HCT116 (cell line): ENCODE results near the gene CD28. TPM values are rescaled to one million over a fixed set of nuclear protein-coding genes. Genes with fewer than 3 reads are reported as not detected.

Experiments used
- ATAC-seq: fragments of 200-7000 bp; cut with Tn5 transposase; 2 replicates; pipeline ENCODE4 v1.9.1; 2020; ENCODE audit warnings: mild to moderate bottlenecking, moderate library complexity
- BruUV-seq: library from RNA; stranded (reverse); fragments of 400-500 nt; replicated peaks from 2 replicates; lab custom pipeline; 2021; lab: Mats Ljungman, UMichigan
- CTCF ChIA-PET: fragments of 300-600 bp; sonication (Branson Sonifier 250); formaldehyde crosslinking; loops from one replicate; lab custom pipeline; 2021; ENCODE audit warnings: antibody characterized with exemption; lab: Charles Lee
- POLR2A ChIA-PET: fragments of 300-600, 350-600 bp; sonication (Branson Sonifier 250); formaldehyde crosslinking; loops from one replicate; lab custom pipeline; 2021; ENCODE audit warnings: antibody characterized with exemption; lab: Charles Lee
- RAD21 ChIA-PET, 2 experiments: fragments of 300-600 bp; sonication (Branson Sonifier 250); formaldehyde crosslinking; loops; one replicate each; lab custom pipeline; 2023; ENCODE audit warnings: low total read pairs in 2 of 2; ENCODE audit not compliant: uncharacterized antibody in 2 of 2, unreplicated experiment in 2 of 2, low non-redundant PET in 1 of 2; lab: Charles Lee
- DNase-seq: peaks from one replicate; pipeline ENCODE4 v3.0.0-alpha.2; 2010; ENCODE audit warnings: low read depth, low spot score
- H2AFZ ChIP-seq: fragments of 200-600 bp; shearing (Covaris generic), sonication (generic); 2 replicates; pipeline ENCODE4 v1.6.1; 2017; ENCODE audit warnings: low read depth, mixed run types, mixed read lengths, antibody characterized with exemption, low read length; ENCODE audit not compliant: poor library complexity, severe bottlenecking
- H3K27ac ChIP-seq: 2 replicates; pipeline ENCODE4 v1.5.1; 2012; ENCODE audit warnings: low read depth, low read length
- H3K27me3 ChIP-seq: fragments of 200-600 bp; sonication (generic); 2 replicates; pipeline ENCODE4 v1.6.1; 2016; ENCODE audit warnings: mixed run types, low read length, mixed read lengths; ENCODE audit not compliant: insufficient read depth
- H3K36me3 ChIP-seq, 2 experiments: fragments of 200-500 bp in 1 of 2; fragments of 200-600 bp in 1 of 2; sonication (Bioruptor generic) in 1 of 2; sonication (generic) in 1 of 2; 2 replicates each; pipeline versions ENCODE4 v1.5.1 to v1.6.1; 2014 to 2016; ENCODE audit warnings: low read length in 2 of 2, inconsistent platforms in 1 of 2, mixed read lengths in 1 of 2, mixed run types in 1 of 2; ENCODE audit not compliant: insufficient read depth in 2 of 2, control insufficient read depth in 1 of 2
- H3K4me1 ChIP-seq, 2 experiments: fragments of 200-600 bp in 1 of 2; sonication (generic) in 1 of 2; 2 replicates each; pipeline versions ENCODE4 v1.5.1 to v1.6.1; 2012 to 2017; ENCODE audit warnings: low read length in 2 of 2, inconsistent platforms in 1 of 2, mild to moderate bottlenecking in 1 of 2, mixed read lengths in 1 of 2, mixed run types in 1 of 2, moderate library complexity in 1 of 2; ENCODE audit not compliant: insufficient read depth in 2 of 2, control insufficient read depth in 1 of 2
- H3K4me2 ChIP-seq: fragments of 200-600 bp; sonication (generic); 2 replicates; pipeline ENCODE4 v1.6.1; 2017; ENCODE audit warnings: mixed run types, low read length, mixed read lengths
- H3K4me3 ChIP-seq, 2 experiments: fragments of 200-600 bp in 1 of 2; sonication (generic) in 1 of 2; replicated peaks in 1 of 2; 2 replicates each; pipeline ENCODE4 v1.5.1; 2011 to 2016; ENCODE audit warnings: low read length in 2 of 2, control low read depth in 1 of 2, low read depth in 1 of 2, mild to moderate bottlenecking in 1 of 2, mixed read lengths in 1 of 2, mixed run types in 1 of 2
- H3K79me2 ChIP-seq: fragments of 200-600 bp; sonication (generic); 2 replicates; pipeline ENCODE4 v1.6.1; 2017; ENCODE audit warnings: mild to moderate bottlenecking, mixed run types, low read length, moderate library complexity, mixed read lengths; ENCODE audit not compliant: insufficient read depth
- H3K9ac ChIP-seq: fragments of 200-600 bp; sonication (generic); 2 replicates; pipeline ENCODE4 v1.6.1; 2016; ENCODE audit warnings: low read length, mixed read lengths
- H3K9me2 ChIP-seq: fragments of 200-600 bp; sonication (generic), shearing (Covaris generic); 2 replicates; pipeline ENCODE4 v1.6.1; 2017; ENCODE audit warnings: mixed run types, mild to moderate bottlenecking, moderate library complexity; ENCODE audit not compliant: insufficient read depth
- H3K9me3 ChIP-seq, 2 experiments: fragments of 200-500 bp in 1 of 2; fragments of 200-600 bp in 1 of 2; sonication (Bioruptor generic) in 1 of 2; sonication (generic) in 1 of 2; 2 replicates each; pipeline ENCODE4 v1.6.1; 2014 to 2017; ENCODE audit warnings: low read length in 2 of 2, mixed read lengths in 2 of 2, inconsistent platforms in 1 of 2, low read depth in 1 of 2, mild to moderate bottlenecking in 1 of 2, mixed run types in 1 of 2, moderate library complexity in 1 of 2; ENCODE audit not compliant: control insufficient read depth in 1 of 2, insufficient read depth in 1 of 2
- H4K20me1 ChIP-seq: fragments of 200-600 bp; sonication (generic), shearing (Covaris generic); 2 replicates; pipeline ENCODE4 v1.6.1; 2017; ENCODE audit warnings: mixed run types, mild to moderate bottlenecking, moderate library complexity; ENCODE audit not compliant: insufficient read depth
- ATF3 ChIP-seq: IDR thresholded peaks from 2 replicates; pipeline ENCODE4 v1.6.1; 2012
- CBX3 ChIP-seq: IDR thresholded peaks from 2 replicates; pipeline ENCODE4 v1.6.1; 2012; ENCODE audit warnings: low read depth
- CEBPB ChIP-seq: IDR thresholded peaks from 2 replicates; pipeline ENCODE4 v1.6.1; 2012; ENCODE audit warnings: low read depth
- CTCF ChIP-seq, 3 experiments: fragments of 200-600 bp in 1 of 3; sonication (generic) in 1 of 3; IDR thresholded peaks in 2 of 3; conservative IDR thresholded peaks in 1 of 3; 2 replicates each; pipeline ENCODE4 v1.5.1; 2012 to 2017; ENCODE audit warnings: low read depth in 2 of 3, low read length in 2 of 3, antibody characterized with exemption in 1 of 3, borderline replicate concordance in 1 of 3, control low read depth in 1 of 3, mild to moderate bottlenecking in 1 of 3, mixed read lengths in 1 of 3, mixed run types in 1 of 3, moderate library complexity in 1 of 3; ENCODE audit not compliant: insufficient read depth in 1 of 3
- ELF1 ChIP-seq: IDR thresholded peaks from 2 replicates; pipeline ENCODE4 v1.6.1; 2012; ENCODE audit warnings: low read depth, borderline replicate concordance
- FOSL1 ChIP-seq: IDR thresholded peaks from 2 replicates; pipeline ENCODE4 v1.6.1; 2012; ENCODE audit warnings: low read depth
- JUND ChIP-seq: IDR thresholded peaks from 2 replicates; pipeline ENCODE4 v1.6.1; 2012
- MAX ChIP-seq: IDR thresholded peaks from 2 replicates; pipeline ENCODE4 v1.6.1; 2012
- POLR2AphosphoS5 ChIP-seq: IDR thresholded peaks from 2 replicates; pipeline ENCODE4 v1.6.1; 2011; ENCODE audit warnings: mild to moderate bottlenecking, low read depth, low read length, moderate library complexity
- SP1 ChIP-seq: IDR thresholded peaks from 2 replicates; pipeline ENCODE4 v1.6.1; 2012; ENCODE audit warnings: low read depth
- SRF ChIP-seq: IDR thresholded peaks from 2 replicates; pipeline ENCODE4 v1.6.1; 2012; ENCODE audit warnings: low read depth
- ZBTB33 ChIP-seq: IDR thresholded peaks from 2 replicates; pipeline ENCODE4 v1.6.1; 2011; ENCODE audit warnings: mild to moderate bottlenecking, low read length, moderate library complexity; ENCODE audit not compliant: insufficient replicate concordance; ENCODE audit errors: extremely low read depth
- ZNF274 ChIP-seq: fragments of 200-500 bp; sonication (Bioruptor generic); IDR thresholded peaks from 2 replicates; pipeline ENCODE4 v1.6.1; 2014; ENCODE audit warnings: mild to moderate bottlenecking, low read depth, low read length, inconsistent platforms
- intact Hi-C: fragments of 100-400 bp; cut with micrococcal nuclease; formaldehyde crosslinking; loops from 2 replicates; pipeline ENCODE4 v1.10.0; 2022
- total RNA-seq: library from RNA; stranded (reverse); gene quantifications from one replicate; pipeline ENCODE4 v1.2.1, GENCODE V29; 2021; ENCODE audit not compliant: unreplicated experiment

CD28 gene
- total RNA-seq, 1 experiment from 2014 or later, result 0.37 TPM

GRCh38 chr2:203734276-203734983 is 28.0 kb downstream of the CD28 start:
- no peaks in the 10 kb centered on the region for H3K9me3 ChIP-seq
- H2AFZ ChIP-seq, result no peak overlapping the region
- no peak overlapping the region for H3K27ac ChIP-seq
- ATAC-seq (no peak), DNase-seq (no peak)
- H4K20me1 ChIP-seq, result no peaks in the 10 kb centered on the region
- no peaks in the 10 kb centered on the region for H3K4me1 ChIP-seq
- H3K36me3 ChIP-seq, result no peaks in the 10 kb centered on the region
- no peak overlapping the region for H3K4me2 ChIP-seq
- no peaks in the 10 kb centered on the region for H3K79me2 ChIP-seq
- no peak overlapping the region for H3K4me3 ChIP-seq
- no peak overlapping the region for H3K9ac ChIP-seq
- POLR2A ChIA-PET, result no interaction called here
- RAD21 ChIA-PET, result no interaction called here
- TF ChIP-seq SP1, result no peak
- no peak for TF ChIP-seq JUND
- no peak for TF ChIP-seq SRF
- no peak for TF ChIP-seq ELF1
- no peak for TF ChIP-seq CBX3
- no peak for TF ChIP-seq ZBTB33
- TF ChIP-seq FOSL1, result no peak
- TF ChIP-seq ATF3, result no peak
- no peak for TF ChIP-seq POLR2AphosphoS5
- no peak for TF ChIP-seq MAX
- TF ChIP-seq CEBPB, result no peak
- no peak for TF ChIP-seq ZNF274
- no peak for TF ChIP-seq CTCF (IDR thresholded peaks at IDR 0.05 in 2 of 3, conservative IDR thresholded peaks at IDR 0.05 in 1 of 3; ENCODE audit: borderline replicate concordance in 1 of 3, insufficient read depth in 1 of 3, low read depth in 2 of 3, low read length in 2 of 3)
- intact Hi-C loops, result no loop called here
- CTCF ChIA-PET, result no interaction called here
- no peaks in the 10 kb centered on the region for H3K27me3 ChIP-seq
- no TSS peak for BruUV-seq
- H3K9me2 ChIP-seq, result no peaks in the 10 kb centered on the region
